HG02642 (cell line): ENCODE measurements around the gene TEX44.
"Not testable (repeated sequence)": the region's sequence is repeated elsewhere in the genome, so short reads cannot be mapped to it uniquely, and the experiment has no call there.

ENCODE experiments used
- ATAC-seq: cut with Tn5 transposase; IDR thresholded peaks from one replicate; pipeline ENCODE4 v1.9.1; 2021; ENCODE audit warnings: mild to moderate bottlenecking; ENCODE audit not compliant: unreplicated experiment, poor library complexity

Gene TEX44

DNA sequence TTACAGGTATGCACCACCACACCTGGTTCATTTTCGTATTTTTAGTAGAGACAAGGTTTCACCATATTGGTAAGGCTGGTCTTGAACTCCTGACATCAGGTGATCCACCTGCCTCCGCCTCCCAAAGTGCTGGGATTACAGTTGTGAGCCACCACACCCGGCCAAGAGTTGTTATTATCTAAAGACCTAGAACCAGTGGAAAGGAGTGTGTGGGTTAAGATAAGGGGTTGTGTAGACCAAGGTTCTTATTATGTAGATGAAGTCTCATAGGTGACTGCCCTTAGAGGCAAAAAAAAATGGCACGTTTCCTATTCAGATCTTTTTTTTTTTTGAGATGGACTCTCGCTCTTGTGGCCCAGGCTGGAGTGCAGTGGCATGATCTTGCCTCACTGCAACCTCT lies 21.7 kb upstream of the TEX44 start:
- not testable (repeated sequence) for ATAC-seq

DNA sequence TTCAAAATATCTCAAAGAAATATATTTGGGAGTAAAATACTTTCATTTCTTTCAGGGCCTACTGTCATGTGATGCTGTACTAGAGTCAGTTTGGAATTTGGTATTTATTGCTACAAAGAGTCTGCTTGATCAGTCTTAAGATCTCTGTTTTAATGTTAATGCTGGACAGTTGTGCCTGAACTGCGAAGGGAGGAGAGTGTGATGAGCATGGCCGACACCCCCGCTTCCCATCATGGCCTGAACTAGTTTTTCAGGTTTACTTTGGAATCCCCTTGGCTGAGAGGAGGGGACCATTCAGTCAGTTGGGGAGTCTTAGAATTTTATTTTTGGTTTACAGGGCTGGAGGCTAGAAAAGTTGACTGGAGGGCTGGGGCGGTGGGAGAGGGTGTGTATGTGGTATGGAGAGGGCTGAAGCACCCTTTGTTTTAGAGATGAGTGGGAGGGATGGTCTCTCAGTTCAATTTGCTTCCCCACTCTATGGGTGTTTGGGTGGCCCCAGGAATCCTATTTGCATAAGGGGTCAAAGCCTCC lies 20.9 kb upstream of the TEX44 start:
- no peak for ATAC-seq

GRCh38 chr2:231573096-231573495 lies 19.6 kb upstream of the TEX44 start:
- ATAC-seq, result no peak

DNA sequence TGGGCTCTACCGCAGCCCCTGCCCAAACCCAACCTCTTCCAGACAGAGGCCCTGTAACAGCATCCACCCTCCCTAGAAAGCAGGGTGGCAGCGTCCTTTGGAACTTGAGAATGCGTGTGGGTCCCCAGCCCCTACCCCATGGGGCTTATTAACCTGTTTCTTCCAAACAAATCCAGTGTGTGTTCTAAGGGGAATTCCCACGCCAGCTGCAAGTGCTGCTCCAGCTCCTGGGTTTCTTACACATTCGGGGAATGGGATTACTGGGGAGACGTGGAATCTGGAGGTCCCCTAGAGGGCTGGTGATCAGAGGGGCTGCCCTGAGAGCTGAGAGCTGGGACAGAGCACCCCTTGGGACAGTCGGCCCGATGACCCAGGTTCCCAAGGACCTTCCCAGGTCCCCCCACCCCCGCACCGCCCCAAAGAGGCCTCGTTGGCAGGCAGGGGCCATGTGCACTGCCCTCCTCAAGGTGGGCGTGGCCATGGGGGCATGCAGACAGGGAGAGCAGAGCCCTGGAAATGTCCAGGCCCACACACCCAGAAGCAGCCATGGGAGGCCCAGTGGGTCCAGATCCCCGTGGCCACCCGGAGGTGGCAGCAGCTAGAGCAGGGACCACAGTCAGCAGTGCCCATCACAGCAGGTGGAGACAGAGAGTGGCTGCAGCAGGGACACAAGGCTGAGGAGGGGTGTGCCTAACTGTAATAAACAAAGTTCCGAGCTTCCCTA lies 18.8 kb upstream of the TEX44 start:
- no peak for ATAC-seq

DNA sequence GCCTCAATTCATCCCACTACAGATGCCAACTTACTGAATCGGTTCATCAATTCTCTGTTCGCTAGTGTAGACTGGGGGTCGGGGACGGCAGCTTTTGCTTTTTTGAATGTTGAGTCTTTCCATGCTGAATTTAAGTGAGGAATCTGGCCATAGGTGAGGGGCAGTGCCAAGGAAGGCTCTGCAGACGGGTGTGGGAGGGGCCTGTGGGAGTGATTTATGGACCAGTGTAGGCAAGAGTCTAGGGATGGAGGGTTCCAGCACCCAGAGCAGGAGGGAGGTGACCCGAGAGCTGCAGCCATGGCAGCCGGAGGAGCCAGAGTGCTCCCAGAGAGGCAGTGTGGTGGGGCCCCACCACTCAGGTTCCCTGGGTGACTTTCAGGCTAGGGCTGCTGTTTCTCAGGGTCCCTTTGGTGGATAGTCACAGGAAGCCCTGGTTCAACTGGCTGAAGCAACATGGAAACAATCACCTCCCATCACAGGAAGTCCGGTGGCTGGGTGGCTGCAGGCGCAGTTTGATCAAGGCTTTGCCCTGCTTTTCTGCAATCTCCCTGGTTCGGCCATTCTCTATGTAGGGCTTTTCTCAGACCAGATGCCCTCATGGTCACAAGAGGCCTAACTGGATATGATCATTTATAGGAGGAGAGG lies 16.9 kb upstream of the TEX44 start:
- ATAC-seq, result no peak

DNA sequence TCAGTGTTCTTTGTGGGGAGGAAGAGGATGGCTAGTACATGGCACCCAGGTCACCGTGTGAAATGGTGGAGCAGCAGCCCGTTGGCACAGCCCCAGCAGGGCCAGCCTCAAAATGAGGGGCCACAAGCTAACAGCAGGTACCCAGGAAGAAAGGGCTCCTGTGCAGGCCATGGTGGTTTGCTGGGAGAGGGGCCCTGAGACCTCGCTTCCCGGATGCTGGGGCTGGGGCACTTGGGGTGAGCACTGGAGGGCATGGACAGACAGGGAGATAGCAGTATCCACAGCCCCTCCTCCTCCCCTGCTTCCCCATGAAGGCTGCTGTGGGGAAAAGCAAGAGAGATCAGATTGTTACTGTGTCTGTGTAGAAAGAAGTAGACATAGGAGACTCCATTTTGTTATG lies 16.2 kb upstream of the TEX44 start:
- ATAC-seq, result no peak

- not testable (repeated sequence) for ATAC-seq
Measured at GRCh38 chr2:231578655-231579054, 14.0 kb upstream of the TEX44 start.

- no peak for ATAC-seq
Measured at GRCh38 chr2:231579560-231579959, 13.1 kb upstream of the TEX44 start.

GRCh38 chr2:231581328-231581727 lies 11.3 kb upstream of the TEX44 start:
- ATAC-seq, result no peak

DNA sequence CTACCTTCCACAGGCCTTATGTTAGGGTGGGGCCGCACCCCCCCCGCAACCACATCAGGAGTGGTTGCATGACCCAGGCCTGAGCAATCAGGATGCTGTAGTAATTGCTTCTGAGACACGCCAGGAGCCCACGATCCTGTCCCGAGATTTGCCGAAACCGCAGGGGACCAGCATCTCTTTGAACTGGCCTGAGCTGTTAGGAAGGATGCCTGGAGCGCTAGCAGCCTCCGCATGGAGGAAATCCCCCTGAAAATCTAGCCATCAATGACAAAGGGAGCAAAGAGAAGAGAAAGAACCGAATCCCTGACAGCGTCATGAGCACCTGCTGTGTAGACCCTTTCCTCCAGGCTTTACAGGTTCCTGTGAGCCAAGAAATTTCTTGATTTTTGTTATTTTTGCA lies 8.7 kb upstream of the TEX44 start:
- no peak for ATAC-seq

DNA sequence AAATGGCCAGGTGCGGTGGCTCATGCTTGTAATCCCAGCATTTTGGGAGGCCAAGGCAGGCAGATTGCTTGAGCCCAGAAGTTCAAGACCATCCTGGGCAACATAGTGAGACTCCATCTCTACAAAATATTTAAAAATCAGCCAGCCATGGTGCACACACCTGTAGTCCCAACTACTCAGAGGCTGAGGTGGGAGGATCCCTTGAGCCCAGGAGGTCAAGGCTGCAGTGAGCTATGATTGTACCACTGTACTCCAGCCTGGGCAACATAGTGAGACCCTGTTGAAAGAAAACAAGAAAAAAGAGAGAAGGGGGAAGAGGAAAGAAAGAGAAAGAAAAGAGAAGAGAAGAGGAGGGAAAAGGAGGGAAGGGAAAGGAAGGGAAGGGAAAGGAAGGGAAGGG lies 4.9 kb upstream of the TEX44 start:
- not testable (repeated sequence) for ATAC-seq

GRCh38 chr2:231589656-231590055 lies 3.0 kb upstream of the TEX44 start:
- no peak for ATAC-seq

- no peak for ATAC-seq
Measured at GRCh38 chr2:231590614-231591013, 2.0 kb upstream of the TEX44 start.

- ATAC-seq, result no peak
Measured at GRCh38 chr2:231593666-231594065, 1.0 kb downstream of the TEX44 start.

- peak; percentile 64 for ATAC-seq
Measured at GRCh38 chr2:231597014-231597611, 4.4 kb downstream of the TEX44 start.

GRCh38 chr2:231597627-231598026 lies 5.0 kb downstream of the TEX44 start:
- no peak for ATAC-seq

DNA sequence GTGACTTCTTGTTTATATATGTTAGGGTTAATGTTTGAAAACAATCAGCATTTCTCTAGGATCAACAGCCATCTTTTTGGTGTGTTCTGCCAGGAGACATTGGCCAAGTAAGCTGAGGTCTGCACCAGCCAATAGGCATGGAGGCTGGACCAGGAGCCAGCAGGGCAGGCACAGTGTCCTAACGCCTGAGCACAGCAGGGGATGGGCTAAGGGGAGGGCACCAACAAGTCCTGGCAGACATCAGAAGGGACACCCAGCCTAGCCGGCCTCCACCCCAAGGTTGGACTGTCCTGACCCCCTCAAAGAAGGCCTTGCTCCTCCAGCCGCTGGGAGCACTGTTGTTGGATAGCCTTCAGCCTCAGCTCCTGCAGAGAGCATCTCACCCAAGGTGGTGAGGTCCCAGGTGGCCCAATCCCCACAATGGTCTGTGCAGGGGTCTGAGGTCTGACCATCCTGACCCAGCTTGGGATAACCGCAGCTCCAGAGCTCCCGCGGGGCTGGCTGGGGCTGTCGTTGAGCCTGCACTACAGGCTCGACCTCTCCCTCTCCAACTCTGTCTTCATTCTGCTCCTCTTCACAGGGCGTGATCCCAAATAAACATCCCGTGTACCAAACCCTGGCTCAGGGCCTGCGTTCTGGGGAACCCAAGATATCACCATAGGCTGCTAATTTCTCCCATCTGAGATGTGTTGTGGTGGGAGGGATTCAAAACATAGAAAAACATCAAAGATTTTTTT lies 8.1 kb downstream of the TEX44 start:
- no peak for ATAC-seq

DNA sequence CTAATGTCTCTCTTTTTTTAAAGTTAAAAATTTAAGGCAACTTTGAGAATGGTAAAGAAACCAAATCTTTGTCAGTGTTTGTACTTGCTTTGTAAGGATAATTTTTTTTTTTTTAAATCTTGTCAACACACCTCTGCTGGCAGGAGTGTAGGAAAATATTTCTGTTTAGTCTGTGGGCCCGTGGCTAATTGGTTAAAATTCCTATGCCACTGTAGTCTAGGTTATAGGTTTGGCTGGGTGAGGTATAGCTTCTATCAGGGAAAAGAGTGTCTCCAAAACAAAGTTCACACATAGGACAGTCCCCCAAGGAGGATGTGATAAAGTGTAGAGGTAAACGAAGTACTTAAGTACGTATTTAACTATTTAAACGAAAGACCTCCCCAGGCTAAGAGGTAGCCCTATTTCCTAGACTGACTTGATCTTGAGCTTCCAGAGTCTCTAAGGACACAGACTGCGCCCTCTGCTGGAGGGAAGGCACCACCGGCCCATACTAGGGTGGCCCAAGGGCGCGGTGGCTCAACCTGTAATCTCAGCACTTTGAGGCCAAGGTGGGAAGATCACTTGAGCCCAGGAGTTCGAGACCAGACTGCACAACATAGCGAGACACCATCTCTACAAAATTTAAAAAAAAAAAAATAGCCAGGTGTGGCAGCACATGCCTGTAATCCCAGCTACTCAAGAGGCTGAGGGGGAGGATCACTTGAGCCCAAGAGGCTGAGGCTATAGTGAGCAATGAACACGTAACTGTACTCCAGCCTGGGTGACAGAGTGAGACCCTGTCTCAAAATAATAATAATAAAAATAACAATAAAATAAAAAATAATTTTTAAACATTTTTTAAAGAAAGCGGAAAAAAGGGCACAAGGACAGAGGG lies 8.9 kb downstream of the TEX44 start:
- no peak for ATAC-seq

DNA sequence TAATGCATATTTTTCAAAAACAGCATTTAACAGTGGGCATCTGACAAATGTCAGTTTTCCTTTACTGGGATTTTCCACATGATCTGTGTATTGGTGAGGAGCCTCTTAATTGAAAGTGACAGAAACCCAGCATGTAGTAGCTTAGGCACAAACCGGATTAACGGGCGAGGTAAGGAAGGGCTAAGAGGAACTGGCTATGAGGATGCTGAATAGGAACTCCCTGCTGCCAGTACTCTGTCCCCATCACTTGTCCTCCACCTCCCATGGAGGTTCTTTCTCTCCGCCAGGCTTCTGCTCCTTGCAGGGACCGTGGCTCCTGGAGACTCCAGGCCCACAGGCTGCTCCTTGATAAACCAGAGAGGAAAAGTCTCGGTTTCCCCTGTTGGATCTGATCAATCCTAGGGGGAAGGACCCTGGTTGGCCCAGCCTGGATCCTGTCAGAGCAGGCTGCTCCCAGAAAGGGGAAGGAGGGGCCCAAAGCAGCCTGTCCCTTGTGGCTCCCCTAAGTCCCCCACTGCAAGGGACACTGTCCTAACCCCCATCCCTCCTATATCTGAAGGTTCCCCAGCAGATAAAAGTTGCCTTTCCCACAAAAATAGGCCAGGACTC lies 10.3 kb downstream of the TEX44 start:
- ATAC-seq, result no peak
